ENCODE results near the gene TAC4.

TAC4 gene

DNA sequence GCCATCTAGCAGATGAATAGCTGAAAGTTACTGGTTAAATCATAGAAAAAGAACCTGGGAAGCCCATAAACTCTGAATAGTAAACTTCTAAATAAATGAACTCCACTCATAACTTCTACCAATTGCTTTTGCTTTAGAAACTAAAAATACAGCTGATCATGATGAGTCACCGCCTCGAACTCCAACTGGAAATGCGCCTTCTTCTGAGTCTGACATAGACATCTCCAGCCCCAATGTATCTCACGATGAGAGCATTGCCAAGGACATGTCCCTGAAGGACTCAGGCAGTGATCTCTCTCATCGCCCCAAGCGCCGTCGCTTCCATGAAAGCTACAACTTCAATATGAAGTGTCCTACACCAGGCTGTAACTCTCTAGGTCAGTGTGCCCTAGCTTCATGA, 49.7 kb downstream of the TAC4 start:
- no peak for DNase-seq

GRCh38 chr17:49795372-49795771, 52.5 kb downstream of the TAC4 start:
- DNase-seq, result no peak

DNA sequence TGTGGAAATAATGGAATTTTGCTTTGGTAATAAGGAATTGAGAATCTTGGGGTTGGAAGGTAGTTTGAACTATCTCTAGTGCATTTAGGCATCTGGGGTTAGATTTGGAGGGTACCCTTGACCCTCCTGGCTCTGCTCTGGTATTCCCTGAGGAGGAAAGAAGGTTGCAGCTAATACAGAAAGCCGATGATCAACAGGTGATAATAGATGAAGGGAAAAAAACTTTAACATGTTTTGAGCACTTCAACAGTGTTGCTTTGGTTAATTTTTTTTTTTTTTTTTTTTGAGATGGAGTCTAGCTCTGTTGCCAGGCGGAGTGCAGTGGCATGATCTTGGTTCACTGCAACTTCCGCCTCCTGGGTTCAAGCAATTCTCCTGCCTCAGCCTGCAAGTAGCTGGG, 54.6 kb downstream of the TAC4 start:
- DNase-seq, result no peak

GRCh38 chr17:49789243-49789578, 58.7 kb downstream of the TAC4 start:
- DNase-seq, result no peak

GRCh38 chr17:49788478-49789242, 59.2 kb downstream of the TAC4 start, which contains the start of gene KAT7:
Gene KAT7 (plus strand): TSS chr17:49788681. CDS start chr17:49788835, 154 bp downstream.
- DNase-seq, result peak; percentile 97
